NCI-H1048 (cell line): Measurements from ENCODE around the gene FOXN4.

Source experiments
- DNase-seq: peaks from one replicate; lab custom pipeline; 2025; lab: John Stamatoyannopoulos, UW

The FOXN4 gene

GRCh38 chr12:109258607-109259544 lies 50.2 kb downstream of the FOXN4 start:
- no peak for DNase-seq

GRCh38 chr12:109258201-109258600 lies 50.9 kb downstream of the FOXN4 start:
- no peak for DNase-seq

- no peak for DNase-seq
These were observed 53.1 kb downstream of the FOXN4 start for GRCh38 chr12:109256011-109256410.

GRCh38 chr12:109255377-109255776 lies 53.7 kb downstream of the FOXN4 start:
- DNase-seq = no peak

- DNase-seq = no peak
These were observed 55.1 kb downstream of the FOXN4 start for GRCh38 chr12:109253913-109254544.

- no peak for DNase-seq
These were observed 56.3 kb downstream of the FOXN4 start for GRCh38 chr12:109252799-109253198.

GRCh38 chr12:109250523-109250922 lies 58.6 kb downstream of the FOXN4 start:
- no peak for DNase-seq

- DNase-seq = no peak
These were observed 61.0 kb downstream of the FOXN4 start for GRCh38 chr12:109247831-109248654.

- DNase-seq = no peak
These were observed 62.9 kb downstream of the FOXN4 start for GRCh38 chr12:109246221-109246620.

GRCh38 chr12:109244073-109244472 lies 65.0 kb downstream of the FOXN4 start:
- DNase-seq = no peak

- DNase-seq = no peak
These were observed 67.1 kb downstream of the FOXN4 start for GRCh38 chr12:109241936-109242335.

GRCh38 chr12:109240365-109240764 lies 68.7 kb downstream of the FOXN4 start:
- no peak for DNase-seq

GRCh38 chr12:109239691-109240090 lies 69.4 kb downstream of the FOXN4 start:
- no peak for DNase-seq

GRCh38 chr12:109239179-109239578 lies 69.9 kb downstream of the FOXN4 start:
- no peak for DNase-seq

- DNase-seq = no peak
These were observed 72.8 kb downstream of the FOXN4 start for GRCh38 chr12:109236257-109236656.

GRCh38 chr12:109234012-109234411 lies 75.1 kb downstream of the FOXN4 start:
- DNase-seq = no peak

- no peak for DNase-seq
These were observed 76.4 kb downstream of the FOXN4 start for GRCh38 chr12:109232731-109233130.

- no peak for DNase-seq
These were observed 78.9 kb downstream of the FOXN4 start for GRCh38 chr12:109230193-109230592.

GRCh38 chr12:109228664-109229063 lies 80.4 kb downstream of the FOXN4 start:
- DNase-seq = no peak
